Astrocyte (in vitro differentiated cells and primary cell): ENCODE measurements around the gene PET100.

Experiments
- CTCF ChIP-seq: IDR thresholded peaks from 2 replicates; pipeline ENCODE4 v1.5.1; 2011; ENCODE audit warnings: low read depth, mild to moderate bottlenecking, inconsistent platforms, low read length, moderate library complexity; ENCODE audit not compliant: insufficient read depth
- EZH2 ChIP-seq: IDR thresholded peaks from 2 replicates; pipeline ENCODE4 v1.6.1; 2012; ENCODE audit warnings: mild to moderate bottlenecking, low read length, inconsistent platforms; ENCODE audit not compliant: insufficient read depth

DNA sequence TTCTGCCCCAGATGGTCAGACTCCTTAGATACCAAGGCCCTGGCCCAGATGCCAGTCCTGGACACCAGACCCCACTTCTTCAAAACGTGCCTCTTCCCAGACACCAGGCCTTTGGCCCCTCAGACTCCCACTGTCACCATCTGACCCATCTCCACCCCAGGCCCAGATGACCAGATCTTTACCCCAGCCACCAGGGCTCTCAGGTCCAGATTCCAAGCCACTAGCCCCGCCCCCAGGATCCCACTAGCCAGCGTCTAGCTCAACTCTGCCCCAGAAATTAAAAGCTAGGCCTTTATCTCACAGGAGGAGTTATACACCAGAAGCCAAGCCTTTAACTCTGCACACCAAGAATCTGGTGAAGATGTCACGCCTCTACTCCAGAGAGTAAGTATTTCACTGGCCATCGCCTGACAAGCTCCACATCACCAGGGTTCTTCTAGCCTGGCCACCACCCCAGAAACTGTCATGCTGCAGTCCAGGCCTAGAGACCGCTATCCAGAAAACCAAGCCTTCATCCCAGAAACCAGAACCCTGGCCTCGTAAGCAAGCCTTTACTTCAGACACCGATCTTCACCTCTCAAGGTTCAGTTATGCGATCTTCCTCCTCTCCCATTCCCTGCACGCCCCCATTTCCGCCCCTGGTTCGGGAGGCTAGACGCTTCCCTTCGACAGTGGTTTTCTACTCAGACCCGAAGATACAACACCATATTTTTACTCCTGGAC is 843 bp upstream of the PET100 start:
- TF ChIP-seq CTCF (no peak), EZH2 (no peak)
